Neural cell (in vitro differentiated cells): ENCODE measurements around the gene SIGLEC15. TPM values are rescaled to one million over a fixed set of nuclear protein-coding genes. Genes with fewer than 3 reads are reported as not detected.

Source experiments
- H2AFZ ChIP-seq: fragments of 200-600, 300-800 bp; sonication (generic), shearing (Covaris generic); 2 replicates; pipeline ENCODE4 v1.6.0; 2014; ENCODE audit warnings: low read depth, mild to moderate bottlenecking, antibody characterized with exemption, low read length, moderate library complexity
- H3F3A ChIP-seq: fragments of 200-600 bp; shearing (Covaris generic); 2 replicates; pipeline ENCODE4 v1.6.1; 2016; ENCODE audit warnings: mild to moderate bottlenecking, moderate library complexity, mixed read lengths, antibody characterized with exemption, low read length; ENCODE audit not compliant: insufficient read depth, poor library complexity, severe bottlenecking
- H3K27ac ChIP-seq: fragments of 200-600, 300-800 bp; sonication (generic), shearing (Covaris generic); 2 replicates; pipeline ENCODE4 v1.5.1; 2014; ENCODE audit warnings: mild to moderate bottlenecking, low read length, moderate library complexity
- H3K27me3 ChIP-seq: fragments of 300-800, 200-600 bp; sonication (generic), shearing (Covaris generic); 2 replicates; pipeline ENCODE4 v1.6.0; 2014; ENCODE audit warnings: mild to moderate bottlenecking, low read depth, low read length, moderate library complexity; ENCODE audit not compliant: insufficient read depth
- H3K36me3 ChIP-seq: fragments of 300-800, 200-600 bp; sonication (generic), shearing (Covaris generic); 2 replicates; pipeline ENCODE4 v1.5.1; 2014; ENCODE audit warnings: mild to moderate bottlenecking, antibody characterized with exemption, low read length, moderate library complexity; ENCODE audit not compliant: insufficient read depth
- H3K4me2 ChIP-seq: fragments of 300-800, 200-600 bp; sonication (generic), shearing (Covaris generic); 2 replicates; pipeline ENCODE4 v1.6.0; 2014; ENCODE audit warnings: mild to moderate bottlenecking, low read length
- H3K4me3 ChIP-seq: fragments of 300-800, 200-600 bp; sonication (generic), shearing (Covaris generic); 2 replicates; pipeline ENCODE4 v1.5.1; 2014; ENCODE audit warnings: mild to moderate bottlenecking, low read length, moderate library complexity
- H3K79me2 ChIP-seq: fragments of 200-600 bp; shearing (Covaris generic); replicated peaks from 2 replicates; pipeline ENCODE4 v1.6.0; 2014; ENCODE audit warnings: mild to moderate bottlenecking, low read length, moderate library complexity; ENCODE audit not compliant: insufficient read depth
- H3K9ac ChIP-seq: fragments of 300-800, 200-600 bp; sonication (generic), shearing (Covaris generic); 2 replicates; pipeline ENCODE4 v1.6.1; 2016; ENCODE audit warnings: mild to moderate bottlenecking, low read length, mixed read lengths
- H3K9me2 ChIP-seq: fragments of 200-600 bp; shearing (Covaris generic); 2 replicates; pipeline ENCODE4 v1.6.1; 2016; ENCODE audit warnings: mild to moderate bottlenecking, low read length, mixed read lengths; ENCODE audit not compliant: insufficient read depth
- H3K9me3 ChIP-seq: fragments of 200-600, 300-800 bp; sonication (generic), shearing (Covaris generic); 2 replicates; pipeline ENCODE4 v1.6.1; 2016; ENCODE audit warnings: mild to moderate bottlenecking, mixed run types, low read length, moderate library complexity, mixed read lengths
- H4K20me1 ChIP-seq: fragments of 200-600 bp; shearing (Covaris generic); 2 replicates; pipeline ENCODE4 v1.6.1; 2016; ENCODE audit warnings: mild to moderate bottlenecking, mixed run types; ENCODE audit not compliant: insufficient read depth
- EZH2 ChIP-seq: fragments of 200-600, 300-800 bp; shearing (Covaris generic), sonication (generic); IDR thresholded peaks from 2 replicates; pipeline ENCODE4 v1.6.1; 2014; ENCODE audit warnings: antibody characterized with exemption, low read length, borderline replicate concordance, mild to moderate bottlenecking; ENCODE audit not compliant: insufficient read depth, poor library complexity, severe bottlenecking
- MXI1 ChIP-seq: fragments of 450-650 bp; conservative IDR thresholded peaks from 2 replicates; pipeline ENCODE4 v1.6.1; 2014; ENCODE audit warnings: antibody characterized with exemption, mild to moderate bottlenecking; ENCODE audit not compliant: poor library complexity, severe bottlenecking
- POLR2AphosphoS5 ChIP-seq: IDR thresholded peaks from 2 replicates; pipeline ENCODE4 v1.6.1; 2012
- SMC3 ChIP-seq: fragments of 450-650 bp; conservative IDR thresholded peaks from 2 replicates; pipeline ENCODE4 v1.6.1; 2014; ENCODE audit warnings: antibody characterized with exemption, mild to moderate bottlenecking, moderate library complexity; ENCODE audit not compliant: poor library complexity
- TAF1 ChIP-seq: IDR thresholded peaks from 2 replicates; pipeline ENCODE4 v1.6.1; 2012; ENCODE audit warnings: low read depth
- polyA plus RNA-seq: library from polyadenylated mRNA; depleted of rRNA; stranded (reverse); fragments of >200 nt; gene quantifications from 2 replicates; pipeline ENCODE4 v1.2.3, GENCODE V29; 2014
- small RNA-seq, 3 experiments: library from RNA; depleted of rRNA; stranded (forward); fragments of <200 nt; gene quantifications; one replicate each; pipeline ENCODE3, GENCODE V24; 2012
- TF ChIP-seq, protein P1 (sequence below): fragments of 450-650 bp; IDR thresholded peaks from 2 replicates; pipeline ENCODE4 v1.5.1; 2014; ENCODE audit warnings: antibody characterized with exemption, mild to moderate bottlenecking, moderate library complexity; ENCODE audit not compliant: poor library complexity, severe bottlenecking
- TF ChIP-seq, protein P2 (sequence below): IDR thresholded peaks from 2 replicates; pipeline ENCODE4 v1.6.1; 2012; ENCODE audit warnings: borderline replicate concordance

SIGLEC15 gene
- polyA plus RNA-seq, 1 donor from 2014 or later: not detected

GRCh38 chr18:45891806-45892205 lies 66.3 kb downstream of the SIGLEC15 start:
- Histone ChIP-seq H3K36me3 (peaks cover 8% of the 10 kb centered on the region), H3F3A (no peaks in the 10 kb centered on the region), H3K9me3 (no peaks in the 10 kb centered on the region), H3K27ac (no peak overlapping the region), H3K27me3 (no peaks in the 10 kb centered on the region), H3K9me2 (no peaks in the 10 kb centered on the region), H2AFZ (no peak overlapping the region), H3K4me3 (no peak overlapping the region), H3K79me2 (no peaks in the 10 kb centered on the region), H3K9ac (no peak overlapping the region), H3K4me2 (no peak overlapping the region), H4K20me1 (no peaks in the 10 kb centered on the region)
- TF ChIP-seq MXI1: no peak
- TF ChIP-seq, protein P1, sequence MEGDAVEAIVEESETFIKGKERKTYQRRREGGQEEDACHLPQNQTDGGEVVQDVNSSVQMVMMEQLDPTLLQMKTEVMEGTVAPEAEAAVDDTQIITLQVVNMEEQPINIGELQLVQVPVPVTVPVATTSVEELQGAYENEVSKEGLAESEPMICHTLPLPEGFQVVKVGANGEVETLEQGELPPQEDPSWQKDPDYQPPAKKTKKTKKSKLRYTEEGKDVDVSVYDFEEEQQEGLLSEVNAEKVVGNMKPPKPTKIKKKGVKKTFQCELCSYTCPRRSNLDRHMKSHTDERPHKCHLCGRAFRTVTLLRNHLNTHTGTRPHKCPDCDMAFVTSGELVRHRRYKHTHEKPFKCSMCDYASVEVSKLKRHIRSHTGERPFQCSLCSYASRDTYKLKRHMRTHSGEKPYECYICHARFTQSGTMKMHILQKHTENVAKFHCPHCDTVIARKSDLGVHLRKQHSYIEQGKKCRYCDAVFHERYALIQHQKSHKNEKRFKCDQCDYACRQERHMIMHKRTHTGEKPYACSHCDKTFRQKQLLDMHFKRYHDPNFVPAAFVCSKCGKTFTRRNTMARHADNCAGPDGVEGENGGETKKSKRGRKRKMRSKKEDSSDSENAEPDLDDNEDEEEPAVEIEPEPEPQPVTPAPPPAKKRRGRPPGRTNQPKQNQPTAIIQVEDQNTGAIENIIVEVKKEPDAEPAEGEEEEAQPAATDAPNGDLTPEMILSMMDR: no peak
- TF ChIP-seq EZH2: no peak
- TF ChIP-seq, protein P2, sequence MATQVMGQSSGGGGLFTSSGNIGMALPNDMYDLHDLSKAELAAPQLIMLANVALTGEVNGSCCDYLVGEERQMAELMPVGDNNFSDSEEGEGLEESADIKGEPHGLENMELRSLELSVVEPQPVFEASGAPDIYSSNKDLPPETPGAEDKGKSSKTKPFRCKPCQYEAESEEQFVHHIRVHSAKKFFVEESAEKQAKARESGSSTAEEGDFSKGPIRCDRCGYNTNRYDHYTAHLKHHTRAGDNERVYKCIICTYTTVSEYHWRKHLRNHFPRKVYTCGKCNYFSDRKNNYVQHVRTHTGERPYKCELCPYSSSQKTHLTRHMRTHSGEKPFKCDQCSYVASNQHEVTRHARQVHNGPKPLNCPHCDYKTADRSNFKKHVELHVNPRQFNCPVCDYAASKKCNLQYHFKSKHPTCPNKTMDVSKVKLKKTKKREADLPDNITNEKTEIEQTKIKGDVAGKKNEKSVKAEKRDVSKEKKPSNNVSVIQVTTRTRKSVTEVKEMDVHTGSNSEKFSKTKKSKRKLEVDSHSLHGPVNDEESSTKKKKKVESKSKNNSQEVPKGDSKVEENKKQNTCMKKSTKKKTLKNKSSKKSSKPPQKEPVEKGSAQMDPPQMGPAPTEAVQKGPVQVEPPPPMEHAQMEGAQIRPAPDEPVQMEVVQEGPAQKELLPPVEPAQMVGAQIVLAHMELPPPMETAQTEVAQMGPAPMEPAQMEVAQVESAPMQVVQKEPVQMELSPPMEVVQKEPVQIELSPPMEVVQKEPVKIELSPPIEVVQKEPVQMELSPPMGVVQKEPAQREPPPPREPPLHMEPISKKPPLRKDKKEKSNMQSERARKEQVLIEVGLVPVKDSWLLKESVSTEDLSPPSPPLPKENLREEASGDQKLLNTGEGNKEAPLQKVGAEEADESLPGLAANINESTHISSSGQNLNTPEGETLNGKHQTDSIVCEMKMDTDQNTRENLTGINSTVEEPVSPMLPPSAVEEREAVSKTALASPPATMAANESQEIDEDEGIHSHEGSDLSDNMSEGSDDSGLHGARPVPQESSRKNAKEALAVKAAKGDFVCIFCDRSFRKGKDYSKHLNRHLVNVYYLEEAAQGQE: no peak
- TF ChIP-seq SMC3: no peak
- TF ChIP-seq POLR2AphosphoS5: no peak
- no peak for TF ChIP-seq TAF1

Small RNA genes lying within 50 kb of the gene (small RNA-seq; reads per million reads assigned to genes)
- 0 reads per million in 3 experiments for gene AC087685.1

Other genes starting within 250 kb of the SIGLEC15 start
- not detected in 2 replicates for gene SLC14A2, start 210.2 kb upstream of the SIGLEC15 start, polyA plus RNA-seq
- not detected in 2 replicates for gene SLC14A1, start 101.5 kb upstream of the SIGLEC15 start, polyA plus RNA-seq
- gene EPG5, start 141.7 kb downstream of the SIGLEC15 start, polyA plus RNA-seq: 18.0 and 18.4 TPM in 2 replicates
- gene PSTPIP2, start 246.6 kb downstream of the SIGLEC15 start, polyA plus RNA-seq: 0.48 and 0.98 TPM in 2 replicates